Measurements from ENCODE around the gene LAP3.

The LAP3 gene

DNA sequence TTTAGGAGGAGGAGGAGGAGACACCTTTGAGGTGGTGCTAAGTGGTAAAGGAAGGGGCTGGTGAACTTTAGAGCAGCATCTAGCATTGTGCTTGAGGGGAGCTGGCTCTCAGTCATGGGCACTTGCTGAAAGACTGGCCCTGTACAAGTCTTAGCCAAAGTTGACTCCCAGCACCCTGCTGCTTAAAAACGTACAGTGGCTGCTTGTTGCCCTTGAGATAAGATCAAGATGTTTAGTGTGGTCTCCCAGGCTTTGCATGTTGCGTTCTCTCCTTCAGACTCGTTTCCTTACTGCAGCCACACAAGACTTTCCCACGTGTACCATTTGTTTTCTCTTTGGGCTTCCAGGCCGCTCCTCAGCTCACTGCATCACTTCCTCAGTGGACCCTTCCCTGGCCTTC is 39.3 kb downstream of the LAP3 start:
- DNase-seq (ENCODE audit: low read depth in 2 of 2), result no peak

DNA sequence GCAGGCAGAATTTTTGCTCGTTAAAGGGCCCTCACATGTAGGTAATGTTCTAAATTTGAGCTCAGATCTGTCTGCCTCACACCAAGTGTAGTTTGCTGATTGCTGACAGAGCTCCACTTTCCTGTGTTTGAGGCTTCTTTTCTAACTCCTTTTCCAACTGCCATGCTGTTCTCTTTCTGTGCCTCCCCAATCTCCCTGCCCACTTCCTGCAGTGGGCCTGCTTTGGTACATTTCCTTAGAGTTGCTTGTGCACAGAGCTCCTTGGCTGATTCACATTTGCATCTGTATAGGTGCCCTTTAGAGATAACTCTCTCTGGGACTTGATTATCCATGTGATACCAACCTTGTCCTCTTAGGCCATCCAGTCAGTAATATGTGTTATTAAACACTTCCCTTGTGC is 41.9 kb downstream of the LAP3 start:
- no peak for DNase-seq (ENCODE audit: low read depth in 2 of 2)

DNA sequence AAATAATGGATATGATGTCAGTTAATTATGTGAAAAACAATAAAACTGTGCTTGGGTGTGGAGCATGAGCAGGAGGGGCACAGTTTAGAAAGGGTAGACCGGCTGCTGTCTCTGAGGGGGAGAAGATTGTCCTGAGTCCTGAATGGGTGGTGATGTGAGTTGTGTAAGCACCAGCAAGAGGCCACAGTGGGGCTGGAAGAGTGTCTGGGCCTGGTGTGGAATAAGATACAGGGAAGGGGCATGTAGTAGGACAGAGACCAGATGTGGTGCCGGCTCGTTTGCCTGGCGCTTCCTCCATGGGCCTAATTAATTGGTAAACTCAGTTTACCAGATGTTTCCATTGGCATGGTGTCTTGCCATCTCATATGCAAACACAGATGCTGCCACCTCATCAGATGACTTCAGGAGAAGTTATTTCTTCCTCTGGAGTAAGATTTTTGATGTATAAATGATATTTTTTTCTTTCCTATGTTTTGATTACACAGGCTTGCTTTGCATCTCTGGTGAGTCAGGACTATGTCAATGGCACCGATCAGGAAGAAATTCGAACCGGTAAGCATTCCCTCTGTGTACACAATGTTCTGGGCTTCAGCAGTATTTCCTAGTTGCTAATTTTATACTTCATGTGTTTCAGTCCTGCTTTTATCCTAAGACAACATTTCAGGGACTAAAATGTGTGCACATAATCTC is 42.6 kb downstream of the LAP3 start:
- DNase-seq (ENCODE audit: low read depth in 2 of 2), result no peak

DNA sequence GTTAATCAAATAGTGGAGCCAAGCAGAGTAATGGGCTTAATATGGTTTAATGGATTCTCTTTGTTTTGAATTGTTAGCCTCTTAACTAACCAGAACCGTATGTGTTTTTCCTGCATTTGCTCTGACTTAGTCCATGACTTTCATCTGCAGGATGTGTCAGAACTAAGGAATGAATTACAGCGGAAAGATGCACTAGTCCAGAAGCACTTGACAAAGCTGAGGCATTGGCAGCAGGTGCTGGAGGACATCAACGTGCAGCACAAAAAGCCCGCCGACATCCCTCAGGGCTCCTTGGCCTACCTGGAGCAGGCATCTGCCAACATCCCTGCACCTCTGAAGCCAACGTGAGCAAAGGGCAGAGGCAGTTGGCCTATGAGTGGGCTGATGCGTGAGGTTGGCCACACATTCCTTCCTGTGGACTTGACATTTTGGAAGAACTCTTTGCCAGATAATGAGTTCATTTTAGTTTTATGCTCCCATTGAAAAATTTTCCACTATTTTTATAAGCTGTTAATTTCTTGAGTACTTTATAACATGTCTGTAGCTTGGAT is 46.5 kb downstream of the LAP3 start:
- no peak for DNase-seq (ENCODE audit: low read depth in 2 of 2)

DNA sequence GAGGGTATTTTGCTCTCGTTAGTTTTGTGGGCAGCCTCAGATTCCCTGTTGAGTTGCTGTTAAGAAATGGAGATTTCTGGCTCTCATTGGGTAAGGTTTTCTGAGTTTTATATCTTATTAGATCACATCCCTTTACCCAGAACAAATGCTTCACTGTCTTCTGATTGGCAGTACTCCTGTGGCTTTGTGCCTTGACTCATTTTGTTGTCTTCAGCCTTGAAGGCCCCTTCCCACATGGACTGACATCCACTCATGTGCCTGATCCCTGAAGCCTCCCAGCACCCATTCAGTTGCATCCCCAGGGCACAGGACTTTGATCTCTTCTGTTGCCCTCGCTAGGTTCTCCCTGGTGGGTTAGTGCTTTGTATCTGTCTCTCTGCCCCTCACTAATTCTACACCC is 47.8 kb downstream of the LAP3 start:
- no peak for DNase-seq (ENCODE audit: low read depth in 2 of 2)

- DNase-seq (ENCODE audit: low read depth in 2 of 2), result no peak
Measured at GRCh38 chr4:17630228-17630627, 53.2 kb downstream of the LAP3 start.

DNA sequence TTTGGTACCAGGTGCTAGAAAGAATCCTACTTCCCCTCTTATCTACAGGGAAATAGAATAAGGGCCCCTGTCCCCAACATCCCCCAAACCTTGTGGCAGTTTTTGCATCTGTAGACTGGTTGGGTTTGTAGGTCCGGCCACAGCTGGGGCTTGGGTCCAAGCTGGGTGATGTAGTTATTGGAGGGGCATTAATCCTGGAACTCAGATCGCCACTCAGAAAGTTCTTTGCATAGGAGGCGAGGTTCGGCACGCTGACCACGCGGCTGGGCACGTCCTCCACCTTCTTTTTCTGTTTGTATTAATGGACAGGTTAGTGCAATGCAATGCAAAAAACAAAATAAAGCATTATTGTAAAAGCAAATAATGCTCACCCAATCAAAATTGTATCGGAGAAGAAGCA is 56.6 kb downstream of the LAP3 start:
- no peak for DNase-seq (ENCODE audit: low read depth in 2 of 2)

DNA sequence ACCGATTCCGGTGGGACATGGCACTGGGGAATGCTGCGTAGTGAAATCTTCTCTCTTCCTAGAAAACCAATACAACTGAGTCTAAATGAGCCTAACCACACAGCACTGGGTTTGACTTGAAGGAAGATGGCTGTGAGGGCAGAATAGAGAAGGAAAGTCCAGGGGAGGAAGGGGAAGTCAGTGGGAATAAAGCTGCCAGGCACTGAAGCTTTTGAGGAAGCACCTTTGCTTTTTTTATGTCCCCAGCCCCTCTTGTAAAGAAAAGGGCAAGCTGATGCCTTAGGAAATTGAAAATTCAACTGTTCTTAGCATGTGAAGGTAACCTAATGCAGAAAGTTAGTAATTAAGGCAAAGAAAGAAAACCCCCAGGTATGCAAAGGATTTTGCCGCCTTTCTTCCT is 58.1 kb downstream of the LAP3 start:
- DNase-seq (ENCODE audit: low read depth in 2 of 2), result no peak

GRCh38 chr4:17636341-17636695 is 59.3 kb downstream of the LAP3 start:
- DNase-seq (ENCODE audit: low read depth in 2 of 2), result no peak

GRCh38 chr4:17636696-17637622 is 60.0 kb downstream of the LAP3 start:
- DNase-seq (ENCODE audit: low read depth in 2 of 2), result peak; percentile 25 to 53

- DNase-seq (ENCODE audit: low read depth in 2 of 2), result no peak
Measured at GRCh38 chr4:17639136-17639535, 62.1 kb downstream of the LAP3 start.

- no peak for DNase-seq (ENCODE audit: low read depth in 2 of 2)
Measured at GRCh38 chr4:17642398-17642783, 65.4 kb downstream of the LAP3 start.

DNA sequence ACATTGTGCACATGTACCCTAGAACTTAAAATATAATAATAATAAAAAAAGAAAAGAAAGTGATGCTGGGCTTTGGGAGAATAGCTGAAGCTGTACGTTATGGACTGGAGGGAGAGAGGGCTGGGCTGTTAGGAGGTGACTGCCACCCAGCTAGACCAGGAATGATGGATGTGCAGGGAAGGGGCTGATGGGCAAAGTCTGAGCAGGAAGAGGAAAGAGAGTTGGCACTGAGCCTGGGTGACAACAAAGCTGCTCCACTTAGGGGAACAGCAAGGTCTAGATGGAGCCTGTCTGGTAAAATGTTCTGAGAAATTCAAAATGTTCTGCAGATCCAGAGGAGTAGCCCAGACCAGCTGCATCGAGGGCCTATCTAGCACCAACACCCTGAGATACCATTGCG is 69.7 kb downstream of the LAP3 start:
- no peak for DNase-seq (ENCODE audit: low read depth in 2 of 2)

- no peak for DNase-seq (ENCODE audit: low read depth in 2 of 2)
Measured at GRCh38 chr4:17647176-17647806, 70.3 kb downstream of the LAP3 start.

DNA sequence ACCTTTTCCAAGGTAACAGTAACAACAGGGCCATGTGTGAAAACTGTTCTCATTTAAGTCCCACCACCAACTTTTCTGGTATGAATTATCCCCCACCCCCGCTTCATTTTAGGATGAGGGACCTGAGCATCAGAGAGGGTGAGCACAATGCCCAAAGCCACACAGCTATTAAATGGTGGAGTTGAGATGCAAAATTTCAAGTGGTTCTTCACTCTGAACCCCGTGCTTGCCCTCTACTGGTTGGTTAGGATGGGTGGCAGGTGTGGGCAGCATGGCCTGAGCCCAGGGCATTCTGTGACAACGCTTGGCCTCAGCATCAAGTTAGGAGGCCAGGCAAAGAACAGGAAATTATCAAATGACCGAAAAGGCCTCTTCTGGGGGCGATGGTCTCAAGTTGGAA is 70.9 kb downstream of the LAP3 start:
- no peak for DNase-seq (ENCODE audit: low read depth in 2 of 2)

GRCh38 chr4:17650406-17650805 is 73.4 kb downstream of the LAP3 start:
- no peak for DNase-seq (ENCODE audit: low read depth in 2 of 2)

DNA sequence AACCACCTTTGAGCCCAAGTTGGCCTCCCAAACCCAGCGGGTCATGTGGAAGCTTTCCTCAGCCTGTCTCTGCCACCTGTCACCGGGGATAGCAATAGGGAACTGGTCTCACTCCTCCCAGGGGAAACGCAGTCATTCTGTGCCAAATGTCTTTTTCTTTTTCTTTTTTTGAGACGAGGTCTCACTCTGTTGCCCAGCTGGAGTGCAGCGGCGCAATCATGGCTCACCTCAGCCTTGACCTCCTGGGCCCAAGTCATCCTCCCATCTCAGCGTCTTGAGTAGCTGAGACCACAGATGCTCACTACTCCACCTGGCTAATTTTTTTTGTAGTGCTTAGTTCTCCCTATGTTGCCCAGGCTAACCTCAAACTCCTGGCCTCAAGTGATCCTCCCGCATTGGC is 77.7 kb downstream of the LAP3 start:
- no peak for DNase-seq (ENCODE audit: low read depth in 2 of 2)

DNA sequence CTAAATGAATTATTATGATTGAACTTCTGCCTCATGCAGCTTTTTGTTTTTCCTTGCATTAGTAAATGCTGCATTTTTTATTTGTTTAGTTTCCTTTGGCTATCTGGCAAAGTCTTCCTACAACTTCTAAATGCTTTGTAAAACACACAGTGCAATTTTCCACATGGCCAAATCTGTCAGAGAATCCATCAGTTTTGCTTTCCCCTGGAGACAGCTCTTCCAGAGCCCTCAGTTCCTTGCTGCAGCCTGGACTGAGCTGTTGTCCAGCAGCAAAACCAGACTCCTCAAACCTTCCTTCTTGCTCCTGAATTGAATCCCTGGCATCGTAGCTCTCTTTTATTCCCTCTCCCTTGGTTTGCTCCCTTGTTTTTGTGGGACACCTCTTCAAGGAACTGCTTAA is 80.1 kb downstream of the LAP3 start:
- DNase-seq (ENCODE audit: low read depth in 2 of 2), result no peak
